Measurements from ENCODE around the gene LCK. TPM values are rescaled to one million over a fixed set of nuclear protein-coding genes. Genes with fewer than 3 reads are reported as not detected.
"Not testable (repeated sequence)": the region's sequence is repeated elsewhere in the genome, so short reads cannot be mapped to it uniquely, and the experiment has no call there.

Gene LCK
- total RNA-seq, 1 experiment from 2014 or later, result not detected

DNA sequence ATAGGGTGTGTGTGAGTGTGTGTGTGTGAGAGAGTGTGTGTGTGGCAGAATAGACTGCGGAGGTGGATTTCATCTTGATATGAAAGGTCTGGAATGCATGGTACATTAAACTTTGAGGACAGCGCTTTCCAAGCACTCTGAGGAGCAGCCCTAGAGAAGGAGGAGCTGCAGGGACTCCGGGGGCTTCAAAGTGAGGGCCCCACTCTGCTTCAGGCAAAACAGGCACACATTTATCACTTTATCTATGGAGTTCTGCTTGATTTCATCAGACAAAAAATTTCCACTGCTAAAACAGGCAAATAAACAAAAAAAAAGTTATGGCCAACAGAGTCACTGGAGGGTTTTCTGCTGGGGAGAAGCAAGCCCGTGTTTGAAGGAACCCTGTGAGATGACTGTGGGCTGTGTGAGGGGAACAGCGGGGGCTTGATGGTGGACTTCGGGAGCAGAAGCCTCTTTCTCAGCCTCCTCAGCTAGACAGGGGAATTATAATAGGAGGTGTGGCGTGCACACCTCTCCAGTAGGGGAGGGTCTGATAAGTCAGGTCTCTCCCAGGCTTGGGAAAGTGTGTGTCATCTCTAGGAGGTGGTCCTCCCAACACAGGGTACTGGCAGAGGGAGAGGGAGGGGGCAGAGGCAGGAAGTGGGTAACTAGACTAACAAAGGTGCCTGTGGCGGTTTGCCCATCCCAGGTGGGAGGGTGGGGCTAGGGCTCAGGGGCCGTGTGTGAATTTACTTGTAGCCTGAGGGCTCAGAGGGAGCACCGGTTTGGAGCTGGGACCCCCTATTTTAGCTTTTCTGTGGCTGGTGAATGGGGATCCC lies 22.5 kb downstream of the LCK start:
- DNase-seq (ENCODE audit: low read depth), result no peak

DNA sequence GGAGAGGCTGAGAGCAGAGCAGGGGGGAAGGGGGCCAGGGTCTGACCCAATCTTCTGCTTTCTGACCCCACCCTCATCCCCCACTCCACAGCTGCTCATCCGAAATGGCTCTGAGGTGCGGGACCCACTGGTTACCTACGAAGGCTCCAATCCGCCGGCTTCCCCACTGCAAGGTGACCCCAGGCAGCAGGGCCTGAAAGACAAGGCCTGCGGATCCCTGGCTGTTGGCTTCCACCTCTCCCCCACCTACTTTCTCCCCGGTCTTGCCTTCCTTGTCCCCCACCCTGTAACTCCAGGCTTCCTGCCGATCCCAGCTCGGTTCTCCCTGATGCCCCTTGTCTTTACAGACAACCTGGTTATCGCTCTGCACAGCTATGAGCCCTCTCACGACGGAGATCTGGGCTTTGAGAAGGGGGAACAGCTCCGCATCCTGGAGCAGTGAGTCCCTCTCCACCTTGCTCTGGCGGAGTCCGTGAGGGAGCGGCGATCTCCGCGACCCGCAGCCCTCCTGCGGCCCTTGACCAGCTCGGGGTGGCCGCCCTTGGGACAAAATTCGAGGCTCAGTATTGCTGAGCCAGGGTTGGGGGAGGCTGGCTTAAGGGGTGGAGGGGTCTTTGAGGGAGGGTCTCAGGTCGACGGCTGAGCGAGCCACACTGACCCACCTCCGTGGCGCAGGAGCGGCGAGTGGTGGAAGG lies 23.7 kb downstream of the LCK start:
- DNase-seq (ENCODE audit: low read depth), result no peak

- no peak for DNase-seq (ENCODE audit: low read depth)
Measured at GRCh38 chr1:32275424-32275823, 24.4 kb downstream of the LCK start.

DNA sequence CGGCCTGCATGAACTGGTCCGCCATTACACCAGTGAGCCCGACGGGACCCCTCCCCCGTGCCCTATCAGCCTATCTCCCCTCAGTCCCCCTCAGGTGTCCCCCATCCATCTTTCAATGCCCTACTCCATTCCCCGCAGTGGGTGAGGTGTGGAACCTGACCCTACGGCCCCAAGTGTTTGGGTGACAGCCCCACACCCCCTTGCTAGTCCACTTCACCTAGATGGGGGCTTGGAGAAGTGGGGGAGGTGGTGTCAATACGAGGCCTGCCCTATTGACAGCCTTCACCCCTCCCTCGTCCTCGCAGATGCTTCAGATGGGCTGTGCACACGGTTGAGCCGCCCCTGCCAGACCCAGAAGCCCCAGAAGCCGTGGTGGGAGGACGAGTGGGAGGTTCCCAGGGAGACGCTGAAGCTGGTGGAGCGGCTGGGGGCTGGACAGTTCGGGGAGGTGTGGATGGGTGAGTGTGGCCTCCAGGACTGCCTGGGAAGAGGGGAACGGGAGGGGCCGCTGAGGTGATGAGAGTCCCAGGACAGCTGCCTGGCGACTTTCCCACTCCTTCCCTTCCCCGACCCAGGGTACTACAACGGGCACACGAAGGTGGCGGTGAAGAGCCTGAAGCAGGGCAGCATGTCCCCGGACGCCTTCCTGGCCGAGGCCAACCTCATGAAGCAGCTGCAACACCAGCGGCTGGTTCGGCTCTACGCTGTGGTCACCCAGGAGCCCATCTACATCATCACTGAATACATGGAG lies 25.1 kb downstream of the LCK start:
- DNase-seq (ENCODE audit: low read depth), result peak; percentile 15

DNA sequence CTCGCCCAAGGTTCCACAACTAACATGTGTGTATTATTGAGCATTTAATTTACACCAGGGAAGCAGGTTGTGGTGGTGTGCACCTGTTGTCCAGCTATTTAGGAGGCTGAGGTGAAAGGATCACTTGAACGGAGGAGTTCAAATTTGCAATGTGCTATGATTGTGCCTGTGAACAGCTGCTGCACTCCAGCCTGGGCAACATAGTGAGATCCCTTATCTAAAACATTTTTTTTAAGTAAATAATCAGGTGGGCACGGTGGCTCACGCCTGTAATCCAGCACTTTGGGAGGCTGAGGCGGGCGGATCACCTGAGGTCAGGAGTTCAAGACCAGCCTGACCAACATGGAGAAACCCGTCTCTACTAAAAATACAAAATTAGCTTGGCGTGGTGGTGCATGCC lies 33.7 kb downstream of the LCK start:
- DNase-seq (ENCODE audit: low read depth), result not testable (repeated sequence)

- DNase-seq (ENCODE audit: low read depth), result no peak
Measured at GRCh38 chr1:32285658-32286057, 34.6 kb downstream of the LCK start.

DNA sequence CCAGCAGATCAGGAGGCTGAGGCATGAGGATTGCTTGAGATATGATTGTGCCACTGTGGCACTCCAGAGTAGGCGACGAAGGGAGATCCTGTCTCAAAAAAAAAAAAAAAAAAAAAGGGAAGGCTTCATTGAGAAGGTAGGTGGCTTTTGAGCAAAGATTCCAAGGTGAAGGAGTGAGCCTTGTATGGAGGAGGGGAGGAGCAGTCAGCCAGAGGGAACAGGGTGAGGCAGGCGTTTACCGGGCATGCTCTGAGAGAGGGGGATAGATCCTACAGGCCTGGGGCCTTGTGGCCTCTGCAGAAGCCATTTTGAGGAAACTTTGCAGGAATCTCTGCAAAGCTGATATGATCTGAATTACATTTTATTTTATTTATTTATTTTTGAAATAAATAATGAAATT lies 35.7 kb downstream of the LCK start:
- no peak for DNase-seq (ENCODE audit: low read depth)

GRCh38 chr1:32289256-32289655 lies 38.2 kb downstream of the LCK start:
- DNase-seq (ENCODE audit: low read depth), result no peak

GRCh38 chr1:32291145-32291707 lies 40.2 kb downstream of the LCK start:
- DNase-seq (ENCODE audit: low read depth), result no peak

GRCh38 chr1:32291708-32292538 lies 40.9 kb downstream of the LCK start, which contains the start of gene HDAC1:
TSS of gene HDAC1 (plus strand) at chr1:32292083. CDS start at chr1:32292170, 87 bp downstream.
- DNase-seq (ENCODE audit: low read depth), result peak; percentile 92

DNA sequence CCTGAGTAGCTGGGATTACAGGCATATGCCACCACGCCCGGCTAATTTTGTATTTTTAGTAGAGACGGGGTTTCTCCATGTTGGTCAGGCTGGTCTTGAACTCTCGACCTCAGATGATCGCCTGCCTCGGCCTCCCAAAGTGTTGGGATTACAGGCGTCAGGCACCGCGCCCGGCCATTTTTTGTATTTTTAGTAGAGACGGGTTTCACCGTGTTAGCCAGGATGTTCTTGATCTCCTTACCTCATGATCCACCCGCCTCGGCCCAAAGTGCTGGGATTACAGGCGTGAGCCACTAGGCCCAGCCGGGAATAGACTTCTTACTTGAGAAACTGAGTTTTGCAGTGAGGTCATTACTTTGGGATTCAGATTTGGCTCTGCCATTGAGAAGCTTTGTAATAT lies 47.1 kb downstream of the LCK start:
- DNase-seq (ENCODE audit: low read depth), result not testable (repeated sequence)

DNA sequence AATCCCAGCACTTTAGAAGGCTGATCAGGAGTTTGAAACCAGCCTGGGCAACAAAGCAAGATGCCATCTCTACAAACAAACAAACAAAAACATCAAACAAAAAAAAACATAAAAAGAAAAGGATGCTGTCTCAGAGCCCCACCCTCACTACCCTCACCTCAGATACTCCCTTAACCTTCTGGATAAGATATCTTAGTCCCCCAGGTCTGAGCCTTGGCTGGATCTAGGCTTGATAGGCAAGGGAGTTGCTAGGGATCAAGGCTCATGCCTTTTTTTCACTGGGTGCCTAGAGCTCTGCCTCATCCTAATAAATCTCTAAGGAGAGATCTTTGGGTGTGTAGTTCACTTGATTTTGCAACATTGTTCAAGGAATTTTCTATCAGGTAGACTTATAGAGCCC lies 48.3 kb downstream of the LCK start:
- no peak for DNase-seq (ENCODE audit: low read depth)

DNA sequence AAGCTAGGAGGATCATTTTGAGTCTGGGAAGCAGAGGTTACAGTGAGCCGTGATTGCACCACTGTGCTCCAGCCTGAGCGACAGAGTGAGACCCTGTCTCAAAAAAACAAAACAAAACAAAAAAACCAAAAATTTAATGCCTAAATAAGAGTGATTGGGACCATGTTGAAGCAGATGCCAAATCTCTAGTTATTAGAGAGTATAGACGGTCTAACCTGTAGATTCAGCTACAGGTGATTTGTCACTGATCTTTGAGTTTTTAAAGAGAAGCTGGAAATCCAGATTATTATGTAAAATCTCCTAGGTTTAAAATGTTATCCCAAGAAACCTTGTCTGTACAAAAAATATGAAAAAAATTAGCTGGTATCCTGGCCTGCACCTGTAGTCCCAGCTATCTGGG lies 52.3 kb downstream of the LCK start:
- DNase-seq (ENCODE audit: low read depth), result no peak

- no peak for DNase-seq (ENCODE audit: low read depth)
Measured at GRCh38 chr1:32303997-32304622, 53.0 kb downstream of the LCK start.

GRCh38 chr1:32305310-32305709 lies 54.2 kb downstream of the LCK start:
- no peak for DNase-seq (ENCODE audit: low read depth)

DNA sequence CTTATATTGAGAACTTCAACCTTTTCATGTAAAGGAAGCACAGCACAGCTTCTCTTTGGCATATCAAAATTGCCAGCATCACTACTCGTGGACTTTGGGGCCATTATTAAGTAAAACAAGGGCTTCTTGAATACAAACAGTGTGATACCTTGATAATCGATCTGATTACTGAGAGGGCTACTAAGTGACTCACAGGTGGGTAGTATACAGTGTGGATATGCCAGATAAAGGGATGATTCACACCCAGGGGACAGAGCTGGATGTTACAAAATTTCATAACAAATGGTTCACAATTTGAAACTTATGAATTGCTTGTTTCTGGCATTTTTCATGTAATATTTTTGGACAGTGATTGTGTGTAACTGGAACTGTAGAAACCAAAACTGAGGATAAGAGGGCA lies 56.3 kb downstream of the LCK start:
- DNase-seq (ENCODE audit: low read depth), result peak; percentile 62

GRCh38 chr1:32309960-32310359 lies 58.9 kb downstream of the LCK start:
- DNase-seq (ENCODE audit: low read depth), result no peak

- DNase-seq (ENCODE audit: low read depth), result no peak
Measured at GRCh38 chr1:32311709-32312393, 60.8 kb downstream of the LCK start.

DNA sequence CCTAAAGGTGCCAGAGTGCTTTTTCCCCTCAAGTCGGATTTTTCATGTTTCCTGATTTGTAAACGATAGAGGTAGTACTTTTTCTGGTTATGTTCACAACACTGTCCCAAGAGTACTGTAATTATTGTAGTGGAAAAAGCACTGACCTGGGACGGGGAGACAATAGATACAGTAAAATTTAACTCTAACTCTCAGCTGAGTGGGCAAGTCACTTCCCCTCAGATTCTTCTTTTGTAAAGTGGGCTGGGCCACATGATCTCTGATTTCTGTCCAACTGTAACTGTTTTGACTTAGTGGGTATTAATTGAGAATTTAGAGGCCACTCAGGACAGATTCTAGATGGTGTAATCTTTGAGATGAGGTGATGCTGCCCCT lies 65.8 kb downstream of the LCK start:
- no peak for DNase-seq (ENCODE audit: low read depth)

All from LHCN-M2 (cell line).